ENCODE results near the gene GRK2.

DNA sequence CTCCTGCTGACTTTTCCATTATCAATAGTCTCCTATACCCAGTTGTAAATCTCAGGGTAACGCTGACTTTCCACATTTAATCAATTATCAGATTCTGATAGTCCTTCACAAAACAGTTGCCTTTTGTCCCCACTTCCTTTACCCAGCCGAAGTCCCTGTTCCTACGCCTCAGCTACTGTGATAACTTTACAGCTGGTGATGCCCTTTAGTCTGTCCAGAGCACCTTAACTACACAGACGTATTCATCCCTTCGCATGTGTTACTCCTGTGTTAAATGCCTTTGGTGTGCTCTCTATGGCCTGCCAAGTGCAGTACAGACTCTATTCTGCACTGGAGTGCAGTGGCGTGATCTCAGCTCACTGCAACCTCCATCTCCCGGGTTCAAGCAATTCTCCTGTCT, 57.3 kb downstream of the GRK2 start:
- TF ChIP-seq, protein P1, sequence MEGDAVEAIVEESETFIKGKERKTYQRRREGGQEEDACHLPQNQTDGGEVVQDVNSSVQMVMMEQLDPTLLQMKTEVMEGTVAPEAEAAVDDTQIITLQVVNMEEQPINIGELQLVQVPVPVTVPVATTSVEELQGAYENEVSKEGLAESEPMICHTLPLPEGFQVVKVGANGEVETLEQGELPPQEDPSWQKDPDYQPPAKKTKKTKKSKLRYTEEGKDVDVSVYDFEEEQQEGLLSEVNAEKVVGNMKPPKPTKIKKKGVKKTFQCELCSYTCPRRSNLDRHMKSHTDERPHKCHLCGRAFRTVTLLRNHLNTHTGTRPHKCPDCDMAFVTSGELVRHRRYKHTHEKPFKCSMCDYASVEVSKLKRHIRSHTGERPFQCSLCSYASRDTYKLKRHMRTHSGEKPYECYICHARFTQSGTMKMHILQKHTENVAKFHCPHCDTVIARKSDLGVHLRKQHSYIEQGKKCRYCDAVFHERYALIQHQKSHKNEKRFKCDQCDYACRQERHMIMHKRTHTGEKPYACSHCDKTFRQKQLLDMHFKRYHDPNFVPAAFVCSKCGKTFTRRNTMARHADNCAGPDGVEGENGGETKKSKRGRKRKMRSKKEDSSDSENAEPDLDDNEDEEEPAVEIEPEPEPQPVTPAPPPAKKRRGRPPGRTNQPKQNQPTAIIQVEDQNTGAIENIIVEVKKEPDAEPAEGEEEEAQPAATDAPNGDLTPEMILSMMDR (IDR thresholded peaks at IDR 0.05) = no peak
- TF ChIP-seq POLR2A (IDR thresholded peaks at IDR 0.05) = no peak
- no peak for TF ChIP-seq POLR2AphosphoS5 (IDR thresholded peaks at IDR 0.05)
